HG03108 (cell line): ENCODE data around the gene TMEM178B.
A peak's percentile ranks its signal among the peaks of the same experiment; 100 is the strongest.
"Not testable (repeated sequence)": the region's sequence is repeated elsewhere in the genome, so short reads cannot be mapped to it uniquely, and the experiment has no call there.

Experiments
- ATAC-seq: cut with Tn5 transposase; IDR thresholded peaks from one replicate; pipeline ENCODE4 v1.9.1; 2021; ENCODE audit warnings: moderate library complexity; ENCODE audit not compliant: unreplicated experiment

The TMEM178B gene

GRCh38 chr7:141133646-141134045 is 59.8 kb downstream of the TMEM178B start:
- no peak for ATAC-seq

GRCh38 chr7:141142058-141142457 is 68.2 kb downstream of the TMEM178B start:
- no peak for ATAC-seq

GRCh38 chr7:141144921-141145629 is 71.2 kb downstream of the TMEM178B start:
- no peak for ATAC-seq

- ATAC-seq = no peak
These were observed 71.7 kb downstream of the TMEM178B start for GRCh38 chr7:141145630-141145982.

GRCh38 chr7:141147482-141147881 is 73.6 kb downstream of the TMEM178B start:
- no peak for ATAC-seq

GRCh38 chr7:141150465-141150864 is 76.6 kb downstream of the TMEM178B start:
- ATAC-seq = no peak

GRCh38 chr7:141151746-141152145 is 77.9 kb downstream of the TMEM178B start:
- no peak for ATAC-seq

- no peak for ATAC-seq
These were observed 79.4 kb downstream of the TMEM178B start for GRCh38 chr7:141153231-141153630.

- no peak for ATAC-seq
These were observed 80.4 kb downstream of the TMEM178B start for GRCh38 chr7:141154131-141154732.

GRCh38 chr7:141156407-141156806 is 82.5 kb downstream of the TMEM178B start:
- no peak for ATAC-seq

- ATAC-seq = no peak
These were observed 83.4 kb downstream of the TMEM178B start for GRCh38 chr7:141157138-141157765.

- peak; percentile 85 for ATAC-seq
These were observed 84.7 kb downstream of the TMEM178B start for GRCh38 chr7:141158561-141158960.

GRCh38 chr7:141160246-141160860 is 86.5 kb downstream of the TMEM178B start:
- ATAC-seq = no peak

- ATAC-seq = no peak
These were observed 88.0 kb downstream of the TMEM178B start for GRCh38 chr7:141161550-141162535.

- ATAC-seq = no peak
These were observed 91.7 kb downstream of the TMEM178B start for GRCh38 chr7:141165521-141165920.

- ATAC-seq = no peak
These were observed 93.1 kb downstream of the TMEM178B start for GRCh38 chr7:141166926-141167325.

- no peak for ATAC-seq
These were observed 93.6 kb downstream of the TMEM178B start for GRCh38 chr7:141167381-141167964.

- ATAC-seq = not testable (repeated sequence)
These were observed 95.3 kb downstream of the TMEM178B start for GRCh38 chr7:141169157-141169556.

- not testable (repeated sequence) for ATAC-seq
These were observed 101.9 kb downstream of the TMEM178B start for GRCh38 chr7:141175728-141176127.

- ATAC-seq = not testable (repeated sequence)
These were observed 103.3 kb downstream of the TMEM178B start for GRCh38 chr7:141177120-141177519.
